ENCODE results near the gene PTPRN2.
"Not testable (repeated sequence)": the region's sequence is repeated elsewhere in the genome, so short reads cannot be mapped to it uniquely, and the experiment has no call there.

PTPRN2 gene

DNA sequence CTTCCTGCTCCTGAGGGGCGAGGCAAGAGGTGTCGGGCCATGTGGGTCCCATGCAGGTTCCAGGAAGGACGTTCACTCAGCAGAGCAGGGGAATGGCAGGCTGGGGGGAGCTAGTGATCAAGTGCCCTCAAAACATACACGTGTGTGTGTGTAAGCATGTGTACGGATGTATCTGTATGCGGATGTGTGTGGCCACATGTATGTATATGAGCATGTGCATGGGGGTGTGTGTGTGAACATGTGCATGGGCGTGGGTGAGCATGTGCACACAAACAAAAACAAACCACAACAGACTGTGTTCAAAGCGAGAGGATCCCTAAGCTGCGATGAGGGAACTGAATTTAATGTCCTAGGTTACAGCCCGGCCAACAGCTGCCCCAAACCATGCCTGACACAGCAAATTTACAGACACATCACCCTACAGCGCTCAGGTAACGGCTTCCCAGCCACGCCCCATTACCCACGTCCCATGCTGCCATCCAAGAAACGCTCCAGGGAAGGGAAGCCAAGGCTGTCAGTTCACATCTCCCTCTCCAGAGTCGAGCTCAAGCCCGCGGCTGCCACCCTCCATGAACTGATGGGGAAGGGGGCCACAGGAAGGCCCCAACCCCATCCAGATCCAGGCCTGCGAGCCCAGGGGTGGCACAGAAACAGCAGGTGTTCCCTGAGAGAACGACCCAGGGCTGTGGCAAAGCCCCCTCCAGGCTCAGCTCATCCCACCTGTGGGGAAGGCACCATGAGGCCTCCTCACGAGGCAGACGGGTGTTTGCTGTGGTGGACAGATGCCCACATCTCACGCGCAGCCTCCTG lies 56.6 kb downstream of the PTPRN2 start:
- no peak for DNase-seq

GRCh38 chr7:158529181-158530096 lies 58.2 kb downstream of the PTPRN2 start:
- DNase-seq = no peak

DNA sequence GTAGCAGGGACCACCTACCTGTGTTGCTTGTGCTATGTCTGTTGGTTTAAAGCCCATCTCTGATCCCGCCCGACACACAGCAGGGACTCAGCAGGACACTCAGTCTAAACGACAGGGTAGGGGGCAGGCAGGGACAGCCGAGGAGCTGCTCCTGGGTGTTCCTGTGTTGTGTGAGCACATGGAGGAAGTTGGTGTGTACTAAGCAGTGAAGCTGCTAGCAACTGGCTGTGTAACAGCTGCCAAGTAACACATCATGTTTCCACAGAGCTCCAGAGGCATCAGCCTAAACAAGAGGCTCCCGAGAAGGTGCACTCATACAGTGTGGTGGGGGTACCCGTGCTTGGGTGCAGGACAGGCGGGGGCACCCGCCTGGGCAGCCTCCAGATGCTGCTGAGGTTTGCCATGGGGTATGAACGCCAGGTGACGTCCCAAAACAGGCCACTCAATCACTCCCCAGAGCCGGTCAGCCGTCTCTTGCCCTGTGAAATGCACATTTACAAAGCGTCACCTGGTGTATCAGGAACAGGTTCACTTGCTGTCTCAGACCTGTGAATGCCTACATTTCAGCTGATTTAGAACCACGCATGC lies 59.6 kb downstream of the PTPRN2 start:
- DNase-seq = no peak

DNA sequence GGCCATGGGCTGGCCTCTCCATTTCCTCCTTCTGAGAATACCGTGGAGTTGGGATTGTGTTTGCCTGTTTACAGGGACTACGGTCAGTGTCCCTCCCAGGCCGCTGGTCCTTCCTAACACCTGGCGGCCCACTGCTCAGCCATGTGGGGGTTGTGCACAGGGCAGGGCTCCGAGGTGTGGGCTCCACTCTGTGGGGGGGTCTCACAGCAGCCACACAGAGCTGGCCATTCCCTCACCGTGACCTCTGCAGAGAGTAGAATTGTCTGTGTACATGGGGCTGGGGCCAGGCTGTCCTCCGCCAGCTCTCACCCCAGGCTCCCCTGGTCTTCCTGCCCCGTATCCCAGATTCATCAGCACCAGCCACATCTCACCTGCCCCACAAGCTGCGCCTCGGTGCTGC lies 60.1 kb downstream of the PTPRN2 start:
- no peak for DNase-seq

DNA sequence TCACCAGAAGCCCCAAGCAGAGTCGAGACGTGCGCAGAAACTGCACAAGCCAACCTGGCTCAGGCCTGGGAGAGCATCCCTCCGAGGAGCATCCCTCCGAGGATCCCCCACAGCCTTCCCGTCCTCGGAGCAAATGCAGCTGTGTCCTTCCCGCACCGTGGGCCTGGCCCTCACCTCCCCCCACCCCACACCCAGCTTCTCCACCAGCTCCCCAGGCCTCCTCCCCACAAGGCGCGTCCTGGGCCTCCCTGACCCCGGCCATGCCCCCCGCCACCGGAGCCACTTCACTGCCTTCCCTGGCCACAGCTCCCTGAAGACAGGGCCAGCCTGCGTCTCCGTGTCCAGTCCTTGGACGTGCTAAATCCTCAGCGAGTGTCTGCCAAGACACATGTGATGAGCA lies 60.6 kb downstream of the PTPRN2 start:
- no peak for DNase-seq

- DNase-seq = no peak
Measured at GRCh38 chr7:158526531-158526930, 61.1 kb downstream of the PTPRN2 start.

DNA sequence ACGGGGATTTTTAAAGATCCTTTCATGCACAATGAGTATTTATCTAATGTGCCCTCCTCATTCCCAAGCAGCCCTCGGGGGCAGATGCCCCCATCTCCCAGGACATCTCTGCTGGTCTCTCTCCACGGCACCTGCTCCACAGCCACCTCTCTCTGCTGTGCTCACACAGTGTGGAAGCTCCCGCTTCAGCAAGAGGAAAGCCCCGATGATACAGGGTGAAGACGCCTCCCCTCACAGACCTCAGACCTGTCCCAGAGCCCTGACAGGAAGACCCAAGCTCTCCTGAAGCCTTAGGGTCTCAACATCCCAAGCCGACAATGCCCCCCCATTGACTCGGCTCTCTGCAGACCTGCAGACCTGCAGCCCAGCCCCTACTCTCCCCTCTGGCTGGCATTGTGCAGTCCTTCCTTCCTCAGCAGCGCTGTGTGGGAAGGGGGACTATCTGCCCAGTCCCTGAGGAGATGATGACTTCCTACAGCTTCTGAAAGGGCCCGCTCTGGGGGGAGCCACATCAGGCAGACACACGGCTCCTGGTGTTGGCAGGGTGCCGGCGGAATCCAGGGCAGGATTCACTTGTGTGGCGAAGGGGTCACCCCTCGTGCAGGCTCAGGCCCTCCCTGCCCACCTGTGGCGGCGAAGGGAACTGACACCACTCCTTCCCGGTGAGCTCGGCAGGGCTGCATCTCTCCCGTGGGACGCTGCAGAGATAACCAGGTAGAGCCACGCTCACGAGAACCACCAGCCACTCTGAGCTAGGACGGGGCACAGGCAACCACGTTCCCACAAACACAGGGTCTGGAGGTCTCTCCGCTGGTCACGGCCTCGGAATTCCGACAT lies 61.8 kb downstream of the PTPRN2 start:
- no peak for DNase-seq

DNA sequence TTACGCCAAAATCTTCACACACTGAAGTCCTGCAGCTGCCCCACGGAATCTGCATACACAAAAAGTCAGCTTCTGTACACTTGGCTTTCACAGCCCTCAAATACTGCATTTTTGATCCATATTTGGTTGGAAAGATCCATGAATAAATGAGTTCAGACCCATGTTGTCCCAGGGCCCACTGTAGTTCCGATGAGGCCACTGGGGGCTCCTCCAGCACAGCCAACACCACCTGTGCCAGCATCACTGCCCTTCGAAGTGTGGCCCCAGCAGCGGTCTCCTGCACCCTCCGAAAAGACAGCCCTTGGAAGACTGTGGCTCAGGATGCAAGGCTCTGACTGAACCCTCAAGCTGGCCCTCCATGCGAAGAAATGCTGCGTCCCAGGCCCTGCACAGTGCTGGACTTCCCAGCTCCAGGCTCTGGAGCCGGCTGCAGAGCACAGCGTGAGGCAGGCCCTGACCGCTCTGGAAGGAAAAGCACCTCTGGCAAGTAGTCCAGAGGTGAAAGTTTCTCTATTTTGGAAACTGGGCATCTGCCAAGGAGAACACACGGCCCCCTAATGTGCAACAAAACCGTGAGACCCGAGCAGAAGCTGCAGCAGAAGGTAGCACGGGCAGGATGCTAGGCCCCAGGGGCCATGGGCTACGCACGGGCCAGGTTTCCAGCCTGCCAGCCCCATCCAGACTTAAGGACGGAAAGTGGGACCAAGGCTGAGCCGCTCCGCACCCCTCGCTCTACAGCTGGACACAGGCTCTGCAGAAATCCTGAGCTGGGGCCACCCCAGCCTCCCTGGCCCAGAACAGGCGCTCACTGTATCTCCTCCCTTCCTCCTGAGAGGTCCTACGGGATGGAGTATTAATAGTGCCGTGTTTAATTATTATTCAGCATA lies 62.6 kb downstream of the PTPRN2 start:
- DNase-seq = no peak

DNA sequence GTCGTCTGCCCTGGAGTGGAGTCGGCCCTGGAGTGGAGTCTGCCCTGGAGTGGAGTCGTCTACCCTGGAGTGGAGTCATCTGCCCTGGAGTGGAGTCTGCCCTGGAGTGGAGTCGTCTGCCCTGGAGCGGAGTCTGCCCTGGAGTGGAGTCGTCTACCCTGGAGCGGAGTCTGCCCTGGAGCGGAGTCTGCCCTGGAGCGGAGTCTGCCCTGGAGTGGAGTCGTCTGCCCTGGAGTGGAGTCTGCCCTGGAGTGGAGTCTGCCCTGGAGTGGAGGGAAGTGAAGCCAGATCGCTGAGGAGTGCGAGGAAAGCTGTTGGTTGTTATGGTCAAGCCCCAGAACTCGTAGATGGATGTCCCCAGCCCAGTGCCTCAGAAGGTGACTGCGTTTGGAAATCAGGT lies 63.3 kb downstream of the PTPRN2 start:
- DNase-seq = not testable (repeated sequence)

GRCh38 chr7:158523877-158524276 lies 63.7 kb downstream of the PTPRN2 start:
- not testable (repeated sequence) for DNase-seq

DNA sequence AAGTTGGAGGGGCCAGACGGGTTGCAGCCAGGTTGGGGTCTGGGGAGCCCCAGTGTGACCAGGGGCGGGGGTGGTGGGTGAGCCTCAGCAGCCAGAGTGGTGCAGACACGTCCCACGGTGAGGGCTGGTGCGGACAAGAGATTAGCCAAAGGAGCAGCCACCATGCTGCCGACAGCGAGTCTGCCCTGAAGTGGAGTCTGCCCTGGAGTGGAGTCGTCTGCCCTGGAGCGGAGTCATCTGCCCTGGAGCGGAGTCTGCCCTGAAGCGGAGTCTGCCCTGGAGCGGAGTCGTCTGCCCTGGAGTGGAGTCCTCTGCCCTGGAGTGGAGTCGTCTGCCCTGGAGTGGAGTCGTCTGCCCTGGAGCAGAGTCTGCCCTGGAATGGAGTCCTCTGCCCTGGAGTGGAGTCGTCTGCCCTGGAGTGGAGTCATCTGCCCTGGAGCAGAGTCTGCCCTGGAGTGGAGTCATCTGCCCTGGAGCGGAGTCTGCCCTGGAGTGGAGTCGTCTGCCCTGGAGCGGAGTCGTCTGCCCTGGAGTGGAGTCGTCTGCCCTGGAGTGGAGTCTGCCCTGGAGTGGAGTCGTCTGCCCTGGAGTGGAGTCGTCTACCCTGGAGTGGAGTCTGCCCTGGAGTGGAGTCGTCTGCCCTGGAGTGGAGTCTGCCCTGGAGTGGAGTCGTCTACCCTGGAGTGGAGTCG lies 64.3 kb downstream of the PTPRN2 start:
- DNase-seq = not testable (repeated sequence)

DNA sequence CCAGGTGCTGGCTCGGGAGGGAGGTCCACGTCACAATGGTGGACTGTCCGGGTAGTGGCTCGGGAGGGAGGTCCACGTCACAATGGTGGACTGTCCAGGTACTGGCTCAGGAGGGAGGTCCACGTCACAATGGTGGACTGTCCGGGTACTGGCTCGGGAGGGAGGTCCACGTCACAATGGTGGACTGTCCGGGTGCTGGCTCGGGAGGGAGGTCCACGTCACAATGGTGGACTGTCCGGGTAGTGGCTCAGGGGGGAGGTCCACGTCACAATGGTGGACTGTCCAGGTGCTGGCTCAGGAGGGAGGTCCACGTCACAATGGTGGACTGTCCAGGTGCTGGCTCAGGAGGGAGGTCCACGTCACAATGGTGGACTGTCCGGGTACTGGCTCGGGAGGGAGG lies 65.8 kb downstream of the PTPRN2 start:
- DNase-seq = not testable (repeated sequence)

- DNase-seq = no peak
Measured at GRCh38 chr7:158520825-158521224, 66.8 kb downstream of the PTPRN2 start.

DNA sequence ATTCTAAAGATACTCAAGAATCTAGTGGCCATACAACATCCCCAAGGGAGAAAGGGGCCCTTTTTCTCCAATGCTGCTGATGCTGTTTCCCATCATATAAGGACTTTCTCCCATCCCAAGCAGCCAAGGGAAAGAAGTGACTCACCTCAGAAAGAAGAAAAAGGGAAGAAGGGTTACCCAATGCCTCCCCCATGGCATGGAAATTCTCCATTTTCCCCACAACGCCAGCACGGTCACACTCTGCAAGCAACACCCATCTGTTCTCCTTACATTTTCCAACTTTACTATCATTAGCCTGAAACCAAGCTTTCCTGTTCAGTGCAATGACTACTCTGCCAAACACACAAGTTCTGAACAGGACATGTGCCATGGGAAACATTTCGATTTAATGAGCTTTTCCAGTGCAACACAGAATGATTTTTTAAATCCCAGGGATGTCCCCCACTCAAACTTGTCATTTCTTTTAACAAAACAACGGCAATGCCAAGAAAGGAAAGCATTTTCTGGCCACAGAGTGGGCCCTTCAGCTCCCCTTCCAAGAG lies 67.9 kb downstream of the PTPRN2 start:
- DNase-seq = no peak

GRCh38 chr7:158518980-158519632 lies 68.5 kb downstream of the PTPRN2 start:
- DNase-seq = no peak

DNA sequence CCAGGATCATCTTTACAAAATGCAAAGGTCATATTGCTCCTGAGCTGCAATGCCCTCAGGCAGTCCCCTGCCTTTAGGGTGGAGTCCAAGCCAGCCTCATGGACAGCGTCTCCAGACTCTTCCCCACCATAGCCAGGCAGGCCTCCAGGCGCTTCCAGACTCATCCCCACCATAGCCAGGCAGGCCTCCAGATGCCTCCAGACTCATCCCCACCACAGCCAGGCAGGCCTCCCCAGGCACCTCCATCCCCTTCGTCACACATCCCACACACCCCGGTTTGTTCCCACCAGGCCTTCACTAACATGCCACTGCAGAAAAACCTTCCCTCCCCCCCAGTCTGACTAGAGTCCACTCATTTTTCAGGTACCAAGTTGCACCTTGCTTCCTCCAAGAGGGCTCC lies 70.1 kb downstream of the PTPRN2 start:
- DNase-seq = no peak

GRCh38 chr7:158517072-158517471 lies 70.6 kb downstream of the PTPRN2 start:
- DNase-seq = no peak

DNA sequence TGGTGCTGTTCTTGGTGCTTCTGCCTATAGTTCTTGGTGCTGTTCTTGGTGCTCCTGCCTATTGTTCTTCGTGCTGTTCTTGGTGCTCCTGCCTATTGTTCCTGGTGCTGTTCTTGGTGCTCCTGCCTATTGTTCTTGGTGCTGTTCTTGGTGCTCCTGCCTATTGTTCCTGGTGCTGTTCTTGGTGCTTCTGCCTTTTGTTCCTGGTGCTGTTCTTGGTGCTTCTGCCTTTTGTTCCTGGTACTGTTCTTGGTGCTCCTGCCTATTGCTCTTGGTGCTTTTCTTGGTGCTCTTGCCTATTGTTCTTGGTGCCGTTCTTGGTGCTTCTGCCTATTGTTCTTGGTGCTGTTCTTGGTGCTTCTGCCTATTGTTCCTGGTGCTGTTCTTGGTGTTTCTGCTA lies 71.1 kb downstream of the PTPRN2 start:
- no peak for DNase-seq

DNA sequence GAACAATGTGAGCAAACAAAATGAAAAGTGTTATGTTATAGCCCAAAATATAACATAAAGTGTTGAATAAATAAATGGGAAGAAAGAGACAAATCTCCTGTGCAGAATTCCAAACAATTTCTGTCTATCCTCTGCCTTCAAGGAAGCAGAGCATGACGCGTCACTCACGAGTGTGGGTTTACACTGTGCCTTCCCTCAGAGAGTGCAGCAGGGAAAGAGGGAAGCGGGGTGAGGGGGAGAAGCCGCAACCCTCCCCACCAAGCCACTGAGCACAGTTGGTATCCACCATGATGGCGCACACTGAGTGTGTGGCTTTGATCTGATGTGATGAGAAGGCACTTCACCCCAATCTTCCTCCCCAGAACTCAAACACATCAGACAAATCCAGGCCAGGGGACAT lies 74.8 kb downstream of the PTPRN2 start:
- DNase-seq = no peak

GRCh38 chr7:158512042-158512441 lies 75.6 kb downstream of the PTPRN2 start:
- DNase-seq = no peak

All from stimulated activated CD4-positive, alpha-beta T cell treated with anti-CD3 and anti-CD28 coated beads, Interleukin-4, amount 100 ng/mL, for 1 hour (primary cell).